HG02623 (cell line): ENCODE data around the gene KCNC3.
A peak's percentile ranks its signal among the peaks of the same experiment; 100 is the strongest.

ENCODE experiments used
- ATAC-seq: cut with Tn5 transposase; IDR thresholded peaks from one replicate; pipeline ENCODE4 v1.9.1; 2021; ENCODE audit warnings: moderate library complexity; ENCODE audit not compliant: unreplicated experiment

The KCNC3 gene

DNA sequence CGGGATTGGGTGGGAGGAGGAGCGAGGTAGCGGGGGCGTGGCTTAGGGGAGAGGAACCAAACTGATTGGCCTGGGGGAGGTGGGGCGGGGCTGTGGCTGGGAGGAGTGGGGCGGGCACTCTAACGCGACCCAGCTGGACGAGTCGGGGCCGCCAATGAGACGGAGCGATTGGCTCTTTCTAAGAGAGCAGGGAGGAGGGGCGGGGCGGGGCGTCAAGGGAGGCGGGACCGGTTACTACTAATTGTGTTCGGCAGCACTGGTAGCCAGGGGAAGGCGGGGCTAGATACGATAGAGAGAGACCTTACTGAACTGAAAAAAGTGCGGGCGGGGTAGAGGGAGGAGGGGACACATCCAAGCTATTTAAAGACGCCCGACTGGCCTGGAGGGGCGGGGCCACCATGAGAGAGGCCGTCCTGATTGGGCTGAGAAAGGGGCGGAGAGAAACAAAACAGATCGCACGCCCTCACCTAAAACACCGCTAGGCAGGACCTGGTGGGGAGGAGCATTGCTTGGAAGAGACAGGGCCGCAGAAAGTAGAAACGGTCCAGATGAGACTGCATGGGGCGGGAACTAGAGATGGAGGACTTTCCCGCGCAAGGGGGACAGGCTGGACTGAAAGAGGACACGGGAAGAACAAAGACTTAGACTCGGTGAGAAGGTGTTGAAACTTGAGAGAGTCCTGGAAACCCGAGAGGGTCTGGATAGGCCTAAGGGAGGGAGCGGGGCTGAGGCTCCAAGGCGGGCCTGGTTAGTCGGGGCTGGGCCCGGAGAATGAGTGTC, at the start of gene KCNC3:
TSS of gene KCNC3 (minus strand) at position 232 of the 780 bp plus-strand sequence. CDS start 295 bp downstream, outside the sequence.
- ATAC-seq, result peak; percentile 37

DNA sequence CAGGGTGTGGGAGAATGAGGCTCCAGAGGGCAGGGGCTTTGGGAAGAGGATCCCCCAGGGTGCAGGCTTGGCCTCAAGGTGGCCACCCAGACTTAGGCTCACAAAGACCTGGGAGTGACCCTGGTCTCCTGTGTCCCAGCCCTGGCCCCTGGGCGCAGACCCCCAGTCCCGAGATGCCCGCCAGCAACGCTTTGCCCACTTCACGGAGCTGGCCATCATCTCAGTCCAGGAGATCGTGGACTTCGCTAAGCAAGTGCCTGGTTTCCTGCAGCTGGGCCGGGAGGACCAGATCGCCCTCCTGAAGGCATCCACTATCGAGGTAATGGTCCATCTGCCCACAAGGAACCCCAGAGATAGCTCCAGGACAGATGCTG, 49.7 kb upstream of the KCNC3 start:
- no peak for ATAC-seq

DNA sequence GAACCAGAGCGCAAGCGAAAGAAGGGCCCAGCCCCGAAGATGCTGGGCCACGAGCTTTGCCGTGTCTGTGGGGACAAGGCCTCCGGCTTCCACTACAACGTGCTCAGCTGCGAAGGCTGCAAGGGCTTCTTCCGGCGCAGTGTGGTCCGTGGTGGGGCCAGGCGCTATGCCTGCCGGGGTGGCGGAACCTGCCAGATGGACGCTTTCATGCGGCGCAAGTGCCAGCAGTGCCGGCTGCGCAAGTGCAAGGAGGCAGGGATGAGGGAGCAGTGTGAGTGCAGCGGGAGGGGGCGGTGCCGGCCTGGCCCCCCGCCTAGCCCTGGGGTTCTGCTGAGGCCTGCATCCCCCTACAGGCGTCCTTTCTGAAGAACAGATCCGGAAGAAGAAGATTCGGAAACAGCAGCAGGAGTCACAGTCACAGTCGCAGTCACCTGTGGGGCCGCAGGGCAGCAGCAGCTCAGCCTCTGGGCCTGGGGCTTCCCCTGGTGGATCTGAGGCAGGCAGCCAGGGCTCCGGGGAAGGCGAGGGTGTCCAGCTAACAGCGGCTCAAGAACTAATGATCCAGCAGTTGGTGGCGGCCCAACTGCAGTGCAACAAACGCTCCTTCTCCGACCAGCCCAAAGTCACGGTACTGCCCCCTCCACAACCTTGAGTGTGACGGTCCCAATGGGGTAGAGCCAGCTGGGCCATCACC, 49.1 kb upstream of the KCNC3 start:
- no peak for ATAC-seq

DNA sequence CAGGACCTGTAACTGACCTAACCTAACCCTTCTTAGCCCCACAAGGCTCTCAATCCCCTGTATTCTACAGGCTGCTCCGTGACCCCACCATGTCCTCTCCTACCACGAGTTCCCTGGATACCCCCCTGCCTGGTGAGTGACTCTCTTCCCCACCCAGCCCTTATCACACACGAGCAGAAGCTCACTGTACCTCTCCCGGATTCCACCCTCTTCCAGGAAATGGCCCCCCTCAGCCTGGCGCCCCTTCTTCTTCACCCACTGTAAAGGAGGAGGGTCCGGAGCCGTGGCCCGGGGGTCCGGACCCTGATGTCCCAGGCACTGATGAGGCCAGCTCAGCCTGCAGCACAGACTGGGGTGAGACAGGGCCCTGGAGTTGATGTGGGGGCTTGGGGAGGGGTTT, 48.3 kb upstream of the KCNC3 start:
- ATAC-seq, result no peak

DNA sequence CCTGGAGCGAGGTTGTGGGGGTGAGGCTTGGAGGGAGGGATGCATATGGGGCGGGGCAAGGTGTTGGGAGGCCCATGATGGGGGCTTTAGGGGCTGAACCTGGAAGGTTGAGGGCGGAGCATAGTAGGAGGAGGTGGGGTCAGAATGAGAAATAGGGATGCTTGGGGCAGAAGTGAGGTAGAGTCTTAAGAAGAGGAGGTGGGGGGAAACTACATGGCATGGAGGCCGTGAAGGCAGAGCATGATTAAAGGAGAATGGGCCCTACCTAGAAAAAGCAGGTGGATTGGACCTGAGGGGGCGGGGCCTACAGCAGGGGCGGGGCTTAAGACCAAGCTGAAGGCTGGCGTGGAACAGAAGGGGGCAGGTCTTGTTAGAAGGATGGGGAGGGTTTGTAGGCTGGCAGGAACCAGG, 47.9 kb upstream of the KCNC3 start:
- ATAC-seq, result no peak

DNA sequence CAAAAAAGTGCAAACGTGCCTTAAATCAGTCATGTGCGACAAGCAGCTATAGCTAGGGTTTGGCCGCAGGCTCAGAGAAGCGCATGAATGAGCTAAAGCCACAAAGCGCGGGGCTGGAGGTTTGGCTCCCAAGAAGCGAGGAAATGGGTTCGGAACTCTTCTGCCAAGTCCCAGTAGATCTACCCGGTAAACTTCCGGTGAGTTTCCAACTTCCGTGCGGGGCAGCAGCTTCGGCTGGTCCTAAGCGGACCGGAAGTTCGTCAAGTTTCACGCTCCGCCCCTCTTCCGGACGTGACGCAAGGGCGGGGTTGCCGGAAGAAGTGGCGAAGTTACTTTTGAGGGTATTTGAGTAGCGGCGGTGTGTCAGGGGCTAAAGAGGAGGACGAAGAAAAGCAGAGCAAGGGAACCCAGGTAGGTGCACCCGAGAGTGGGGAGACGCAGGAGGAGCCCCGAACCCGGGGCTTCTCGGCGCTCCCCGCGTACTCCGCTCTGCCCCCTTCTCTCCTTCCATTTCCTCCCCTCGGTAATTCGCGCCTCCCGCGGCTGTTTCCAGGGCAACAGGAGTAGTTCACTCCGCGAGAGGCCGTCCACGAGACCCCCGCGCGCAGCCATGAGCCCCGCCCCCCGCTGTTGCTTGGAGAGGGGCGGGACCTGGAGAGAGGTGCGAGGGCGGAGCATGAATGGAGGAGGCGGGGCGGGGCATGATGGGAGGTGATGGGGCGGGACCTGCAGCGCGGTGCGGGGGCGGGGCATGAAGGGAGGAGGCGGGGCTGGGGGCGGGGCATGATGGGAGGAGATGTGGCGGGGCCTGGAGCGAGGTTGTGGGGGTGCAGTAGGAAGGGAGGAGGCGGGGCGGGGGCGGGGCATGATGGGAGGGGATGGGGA, 47.2 kb upstream of the KCNC3 start, which contains the start of gene NR1H2:
TSS of gene NR1H2 (plus strand) at position 292 of the 885 bp plus-strand sequence. CDS start 1,149 bp downstream, outside the sequence.
- ATAC-seq, result peak; percentile 70

DNA sequence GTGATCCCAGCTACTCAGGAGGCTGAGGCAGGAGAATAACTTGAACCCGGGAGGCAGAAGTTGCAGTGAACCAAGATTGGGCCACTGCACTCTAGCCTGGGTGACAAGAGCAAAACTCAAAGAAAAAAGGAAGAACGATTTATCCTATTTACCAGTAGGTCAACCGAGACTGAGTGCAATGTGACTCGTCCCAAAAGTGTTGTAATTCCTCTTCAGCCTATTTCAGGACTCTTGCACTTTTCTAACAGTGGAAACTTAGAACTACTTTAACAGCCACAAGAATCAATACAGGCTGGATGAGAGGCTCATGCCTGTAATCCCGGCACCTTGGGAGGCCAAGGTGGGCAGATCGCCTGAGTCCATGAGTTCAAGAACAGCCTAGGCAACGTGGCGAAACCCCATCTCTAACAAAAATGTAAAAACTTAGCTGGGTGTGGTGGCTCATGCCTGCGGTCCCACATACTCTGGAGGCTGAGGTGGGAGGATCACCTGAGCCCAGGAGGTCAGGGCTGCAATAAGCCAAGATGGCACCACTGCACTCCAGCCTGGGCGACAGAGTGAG, 42.8 kb upstream of the KCNC3 start:
- no peak for ATAC-seq

DNA sequence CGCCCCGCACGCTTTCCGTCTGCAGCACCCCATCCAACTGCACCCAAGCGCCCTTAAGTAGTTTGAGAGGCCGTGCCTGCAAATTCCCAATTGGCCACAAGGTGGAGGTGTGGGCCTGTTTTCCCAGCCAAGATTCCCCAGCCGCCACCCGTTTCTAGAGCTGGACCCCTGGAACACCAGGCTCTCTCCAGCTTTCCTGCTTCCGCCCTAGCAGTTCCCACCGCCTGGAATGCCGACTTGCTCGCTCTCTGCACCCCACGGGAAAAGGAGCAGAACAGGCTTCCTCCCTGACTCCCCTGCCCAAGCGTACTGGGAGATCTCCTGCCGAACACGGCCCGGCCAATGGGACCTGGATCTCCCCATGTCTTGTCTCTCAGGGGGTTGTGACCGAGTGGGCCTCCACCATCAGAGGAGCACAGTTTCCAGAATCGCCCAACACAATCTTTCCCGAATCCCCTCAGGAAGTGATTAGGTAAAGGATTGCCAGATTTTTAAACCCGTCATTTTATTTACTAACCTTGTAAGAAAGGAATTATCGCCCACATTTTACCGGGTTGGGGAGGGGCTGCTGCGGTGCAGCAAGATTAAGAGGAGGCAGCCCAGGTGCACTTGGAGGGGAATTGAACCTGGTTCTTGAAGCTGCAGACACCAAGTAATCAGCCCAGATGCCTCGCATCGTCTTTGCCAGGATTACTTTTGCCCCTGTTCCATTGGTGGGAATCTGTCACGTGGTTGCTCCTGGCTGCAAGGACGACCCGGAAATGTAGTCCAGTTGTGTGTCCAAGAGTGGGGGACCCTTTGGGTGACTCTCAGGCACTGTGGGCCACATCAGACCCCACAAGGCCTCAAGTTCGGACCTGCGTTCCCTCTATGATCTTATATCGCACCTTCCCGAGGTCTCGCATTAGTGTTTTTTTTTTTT, 39.7 kb upstream of the KCNC3 start:
- ATAC-seq, result no peak

DNA sequence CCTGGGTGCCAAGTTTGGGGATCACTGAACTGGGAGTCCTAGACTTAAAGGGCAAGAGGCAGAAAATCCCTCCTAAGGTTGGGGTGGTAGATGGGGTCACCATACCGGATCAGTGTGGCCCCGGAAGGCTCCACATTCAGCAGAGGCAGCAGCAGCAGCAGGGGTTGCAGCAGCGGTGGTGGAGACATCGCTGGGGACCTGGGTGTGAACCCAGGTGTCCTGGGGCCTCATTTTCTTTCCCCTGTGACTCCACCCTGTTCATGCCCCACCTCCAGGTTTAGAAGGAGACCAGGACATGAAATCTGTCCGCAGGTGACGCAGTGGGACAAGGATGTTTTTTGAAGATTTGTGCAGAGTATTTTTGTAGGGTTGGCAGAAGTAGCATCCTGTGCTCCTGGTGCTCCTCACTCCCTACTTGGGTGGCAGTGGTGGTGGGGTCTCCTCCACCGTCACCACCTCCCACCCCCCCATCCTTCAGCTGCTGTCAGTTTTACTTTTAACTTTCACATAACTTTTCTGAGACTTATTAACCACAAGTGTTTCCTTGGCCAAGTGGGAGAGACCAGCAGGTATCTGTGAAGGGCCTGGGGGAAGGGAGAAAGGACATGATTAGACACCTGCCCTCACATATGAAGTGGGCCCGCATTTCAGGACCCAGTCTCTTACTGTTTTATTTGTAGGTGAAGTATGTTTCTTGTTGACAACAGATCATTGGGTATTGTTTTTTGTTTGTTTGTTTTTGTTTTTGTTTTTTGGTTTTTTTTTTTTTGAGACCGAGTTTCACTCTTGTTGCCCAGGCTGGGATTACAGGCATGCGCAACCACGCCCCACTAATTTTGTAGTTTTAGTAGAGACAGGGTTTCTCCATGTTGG, 36.5 kb upstream of the KCNC3 start, which contains the start of gene NAPSA:
TSS of gene NAPSA (minus strand) at position 206 of the 873 bp plus-strand sequence. CDS start at position 188, 18 bp downstream.
- ATAC-seq, result no peak

DNA sequence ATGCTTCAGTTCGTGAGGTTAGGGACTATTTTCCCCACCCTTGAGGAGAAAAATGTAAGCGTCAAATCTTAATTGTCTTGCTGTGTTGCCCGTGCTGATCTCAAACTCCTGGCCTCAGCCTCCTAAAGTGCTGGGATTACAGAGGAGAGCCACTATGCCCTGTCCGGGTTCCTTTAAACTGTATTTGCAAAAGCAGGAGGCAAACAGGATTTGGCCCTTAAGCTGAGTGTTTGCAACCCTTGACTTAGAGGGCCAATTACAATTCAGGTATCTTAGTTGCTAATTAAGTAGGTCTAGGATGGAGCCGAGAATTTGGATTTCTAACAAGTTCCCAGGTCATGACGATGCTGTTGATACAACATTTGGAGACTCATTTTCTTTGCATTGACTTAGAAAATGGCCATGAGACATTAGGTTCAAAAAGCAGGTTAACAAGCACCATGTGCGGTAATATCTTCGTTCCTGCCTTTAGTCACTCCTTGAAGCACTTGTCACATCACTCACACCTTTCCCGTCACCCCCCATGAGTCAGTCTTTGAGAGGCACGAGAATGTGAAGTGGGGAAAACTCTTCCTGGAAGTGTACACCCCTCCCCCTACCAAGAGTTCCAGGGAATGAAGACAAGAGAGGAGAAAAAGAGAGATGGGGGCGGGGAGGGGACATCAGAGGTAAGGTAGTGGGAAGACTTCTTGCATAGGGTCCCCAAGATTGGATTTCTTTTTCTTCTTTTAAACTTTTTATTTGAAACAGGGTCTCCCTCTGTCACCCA, 33.7 kb upstream of the KCNC3 start:
- ATAC-seq, result no peak

DNA sequence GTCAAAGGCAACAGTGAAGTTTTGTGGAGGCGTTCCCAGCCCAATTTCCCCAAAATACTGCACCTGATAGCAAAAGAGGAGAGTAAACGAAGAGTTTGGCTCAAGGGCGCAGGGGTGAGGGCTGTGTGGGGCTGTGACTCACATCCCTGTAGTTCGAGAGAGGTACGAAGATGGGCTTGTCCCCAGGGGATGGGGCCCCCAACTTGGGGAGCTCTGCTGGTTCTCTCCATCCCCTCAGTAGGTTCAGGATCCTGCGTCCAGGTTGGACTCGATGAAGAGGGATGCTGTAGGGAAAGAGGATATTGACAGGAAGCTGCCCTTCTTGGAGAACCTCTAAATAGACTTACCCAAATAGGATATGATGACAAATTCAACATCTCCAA, 32.8 kb upstream of the KCNC3 start:
- ATAC-seq, result no peak

DNA sequence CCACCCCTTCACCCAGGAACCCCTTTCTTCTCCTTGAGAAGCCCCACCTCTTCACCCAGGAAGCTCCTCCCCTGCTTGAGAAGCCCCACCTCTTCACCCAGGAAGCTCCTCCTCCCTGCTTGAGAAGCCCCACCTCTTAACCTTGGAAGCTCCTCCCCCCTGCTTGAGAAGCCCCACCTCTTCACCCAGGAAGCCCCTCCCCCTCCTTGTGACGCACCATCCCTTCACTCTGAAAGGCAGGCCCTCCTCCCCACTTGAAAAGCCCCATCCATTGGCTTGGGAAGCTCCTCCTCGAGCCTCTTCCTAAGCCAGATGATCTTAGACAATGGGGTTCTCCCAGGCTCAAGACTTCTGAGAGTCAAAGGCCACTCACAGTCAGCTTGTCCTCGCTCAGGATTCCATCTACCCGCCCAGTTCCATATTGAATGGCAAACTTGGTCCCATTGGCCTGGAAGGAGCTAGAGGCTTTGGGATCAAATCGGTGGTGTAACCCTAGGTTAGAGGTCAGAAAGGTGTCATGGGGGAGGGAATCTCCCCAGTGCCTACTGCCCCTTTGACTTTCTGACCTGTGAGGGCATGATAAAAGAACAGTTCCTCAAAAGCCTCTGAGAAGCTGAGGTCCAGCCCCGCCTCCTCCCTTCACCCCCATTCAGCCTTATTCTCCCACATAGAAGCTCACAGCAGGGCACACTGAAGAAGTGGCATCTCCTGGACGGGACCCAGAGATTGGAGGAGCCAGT, 32.3 kb upstream of the KCNC3 start:
- no peak for ATAC-seq

DNA sequence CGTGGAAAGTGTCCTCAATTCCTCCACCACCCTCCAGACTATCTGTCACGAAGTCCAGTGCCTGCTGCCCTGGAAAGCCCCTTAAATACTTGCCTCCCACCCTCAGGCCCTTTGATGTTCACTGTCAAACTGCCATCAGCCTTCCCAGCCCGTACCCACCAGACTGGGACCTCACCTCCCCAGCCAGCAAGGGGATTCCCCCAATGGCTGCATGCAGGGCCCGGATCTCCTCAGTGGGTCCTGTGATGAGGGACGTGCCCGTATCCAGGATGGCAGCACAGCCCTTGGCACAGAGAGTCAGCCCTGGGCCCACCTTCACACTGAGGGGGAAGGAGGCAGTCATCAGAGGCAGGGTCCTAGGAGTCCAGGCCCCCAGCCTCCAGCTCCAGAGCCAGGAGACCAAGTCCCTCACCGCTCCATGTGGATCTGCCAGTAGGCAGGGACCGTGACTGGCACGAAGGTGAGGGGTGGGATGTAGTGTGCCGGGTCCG, 30.2 kb upstream of the KCNC3 start:
- ATAC-seq, result no peak

DNA sequence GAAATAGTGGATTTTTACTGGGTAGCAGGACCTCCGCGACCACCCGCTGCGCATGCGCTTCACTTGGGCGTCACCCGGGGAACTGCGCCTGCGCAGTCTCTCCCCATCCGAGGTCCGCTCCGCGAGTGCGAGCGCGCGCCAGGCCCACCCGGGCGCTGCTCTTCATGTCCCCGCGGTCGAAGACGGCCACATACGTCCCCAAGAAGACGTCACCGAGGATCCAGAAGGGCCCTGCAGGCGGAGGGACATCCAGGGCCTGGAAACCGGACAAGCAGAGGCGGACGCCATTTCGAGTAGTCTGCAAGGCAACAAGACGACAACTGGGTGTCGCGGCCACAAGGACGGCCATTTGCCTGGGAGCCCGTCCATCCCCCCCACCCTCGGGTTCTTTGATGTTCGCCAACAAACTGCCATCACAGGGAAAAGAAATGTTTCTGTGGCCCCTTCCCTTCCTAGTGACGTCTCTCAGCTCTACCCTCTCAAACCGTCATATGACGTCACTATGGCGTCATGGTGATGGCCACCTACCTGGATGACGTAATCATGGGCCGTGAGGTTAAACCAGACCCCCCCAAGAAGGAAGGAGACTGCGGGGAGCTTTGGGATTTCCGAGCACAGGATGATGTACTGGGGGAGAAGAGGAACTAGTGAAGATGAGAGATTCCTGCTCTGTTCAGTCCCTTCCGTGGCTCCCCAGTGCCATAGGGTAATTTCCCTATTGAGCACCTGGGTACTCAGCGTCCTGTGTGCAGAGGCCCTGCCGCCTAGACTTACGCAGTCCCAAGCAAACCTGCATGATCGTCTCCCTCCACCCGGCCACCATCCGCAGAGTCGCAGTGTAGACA, 29.5 kb upstream of the KCNC3 start:
- no peak for ATAC-seq

DNA sequence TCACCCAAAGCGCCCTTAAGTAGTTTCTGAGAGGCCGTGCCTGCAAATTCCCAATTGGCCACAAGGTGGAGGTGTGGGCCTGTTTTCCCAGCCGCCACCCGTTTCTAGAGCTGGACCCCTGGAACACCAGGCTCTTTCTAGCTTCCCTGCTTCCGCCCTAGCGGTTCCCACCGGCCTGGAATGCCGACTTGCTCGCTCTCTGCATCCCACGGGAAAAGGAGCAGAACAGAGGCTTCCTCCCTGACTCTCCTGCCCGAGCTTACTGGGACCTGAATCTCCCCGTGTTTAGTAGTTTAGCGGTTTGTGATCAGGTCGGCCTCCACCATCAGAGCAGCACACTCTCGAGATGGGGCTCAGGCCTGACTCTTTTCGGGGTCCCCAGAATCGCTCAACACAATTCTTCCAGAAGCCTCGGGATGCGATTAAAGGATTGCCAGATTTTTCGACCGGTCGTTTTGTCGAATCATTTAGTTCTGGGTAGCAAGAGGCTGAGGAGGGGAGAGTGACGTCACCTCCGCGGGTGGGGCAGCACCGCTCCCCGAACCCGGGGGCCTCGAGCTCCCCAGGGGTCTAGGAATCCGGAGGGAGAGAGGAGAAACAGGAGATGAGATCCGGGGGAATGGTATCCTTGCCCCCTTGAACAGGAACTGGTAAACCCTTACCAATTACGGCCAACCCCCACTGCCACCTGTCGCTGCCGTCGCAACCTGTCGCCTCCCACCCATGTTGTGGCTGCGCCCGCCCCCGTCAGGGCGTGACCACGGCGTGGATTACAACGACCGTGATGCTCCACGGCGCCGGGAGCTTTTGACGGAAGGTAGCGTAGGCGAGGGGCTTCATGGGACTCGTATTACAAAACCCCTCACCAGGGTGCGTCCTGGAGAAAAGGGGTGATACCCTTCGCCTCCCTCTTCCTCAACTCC, 28.3 kb upstream of the KCNC3 start:
- ATAC-seq, result no peak
